Trophoblast cell (in vitro differentiated cells and primary cell): ENCODE data around the gene SERPINA9.
"Not testable (repeated sequence)": the region's sequence is repeated elsewhere in the genome, so short reads cannot be mapped to it uniquely, and the experiment has no call there.

Source experiments
- DNase-seq, 2 donors: peaks; one replicate each; pipeline ENCODE4 v3.0.0-alpha.2; 2016
- H2AFZ ChIP-seq: 2 replicates; pipeline ENCODE4 v1.6.1; 2013; ENCODE audit warnings: low read length, moderate library complexity, mild to moderate bottlenecking; ENCODE audit not compliant: insufficient read depth, poor library complexity
- H2AK5ac ChIP-seq: 2 replicates; pipeline ENCODE4 v1.6.1; 2013; ENCODE audit warnings: mild to moderate bottlenecking, low read length
- H2BK120ac ChIP-seq: 2 replicates; pipeline ENCODE4 v1.6.1; 2013; ENCODE audit warnings: low read length, mild to moderate bottlenecking, moderate library complexity; ENCODE audit not compliant: insufficient read depth, poor library complexity
- H2BK12ac ChIP-seq: 2 replicates; pipeline ENCODE4 v1.6.1; 2013; ENCODE audit warnings: mild to moderate bottlenecking, low read length, moderate library complexity
- H2BK5ac ChIP-seq: 2 replicates; pipeline ENCODE4 v1.6.1; 2013; ENCODE audit warnings: low read length, low read depth, moderate library complexity, mild to moderate bottlenecking; ENCODE audit not compliant: poor library complexity
- H3K14ac ChIP-seq: 2 replicates; pipeline ENCODE4 v1.6.1; 2013; ENCODE audit warnings: mild to moderate bottlenecking, low read length
- H3K18ac ChIP-seq: 2 replicates; pipeline ENCODE4 v1.6.1; 2013; ENCODE audit warnings: mild to moderate bottlenecking, low read length
- H3K23ac ChIP-seq: 2 replicates; pipeline ENCODE4 v1.6.1; 2013; ENCODE audit warnings: low read length
- H3K27ac ChIP-seq: 2 replicates; pipeline ENCODE4 v1.5.1; 2013; ENCODE audit warnings: low read depth, mild to moderate bottlenecking, inconsistent platforms, low read length, moderate library complexity
- H3K27me3 ChIP-seq: 2 replicates; pipeline ENCODE4 v1.6.1; 2013; ENCODE audit warnings: inconsistent platforms, mild to moderate bottlenecking, low read length, moderate library complexity; ENCODE audit not compliant: insufficient read depth
- H3K36me3 ChIP-seq, 2 experiments: 1 replicate in 1 of 2; 2 replicates in 1 of 2; pipeline ENCODE4 v1.6.1; 2013; ENCODE audit warnings: low read length in 2 of 2, mild to moderate bottlenecking in 2 of 2, moderate library complexity in 1 of 2; ENCODE audit not compliant: insufficient read depth in 2 of 2, control insufficient read depth in 1 of 2
- H3K4ac ChIP-seq: 2 replicates; pipeline ENCODE4 v1.6.1; 2013; ENCODE audit warnings: low read depth, mild to moderate bottlenecking, low read length, moderate library complexity
- H3K4me1 ChIP-seq, 2 experiments: 1 replicate in 1 of 2; 2 replicates in 1 of 2; pipeline ENCODE4 v1.6.1; 2013; ENCODE audit warnings: low read length in 2 of 2, mild to moderate bottlenecking in 2 of 2, moderate library complexity in 1 of 2; ENCODE audit not compliant: insufficient read depth in 2 of 2, control insufficient read depth in 1 of 2
- H3K4me2 ChIP-seq: 2 replicates; pipeline ENCODE4 v1.6.1; 2013; ENCODE audit warnings: inconsistent platforms, mild to moderate bottlenecking, low read length, moderate library complexity
- H3K4me3 ChIP-seq: 2 replicates; pipeline ENCODE4 v1.5.1; 2013; ENCODE audit warnings: mild to moderate bottlenecking, low read depth, low read length, inconsistent platforms
- H3K79me1 ChIP-seq: one replicate; pipeline ENCODE4 v1.6.1; 2013; ENCODE audit warnings: low read length
- H3K79me2 ChIP-seq: 2 replicates; pipeline ENCODE4 v1.6.1; 2013; ENCODE audit warnings: low read length, mild to moderate bottlenecking; ENCODE audit not compliant: control insufficient read depth, insufficient read depth, poor library complexity
- H3K9ac ChIP-seq: 2 replicates; pipeline ENCODE4 v1.6.1; 2013; ENCODE audit warnings: mild to moderate bottlenecking, low read length
- H3K9me3 ChIP-seq: 2 replicates; pipeline ENCODE4 v1.6.1; 2013; ENCODE audit warnings: low read depth, mild to moderate bottlenecking, control low read depth, inconsistent platforms, low read length; ENCODE audit not compliant: insufficient read depth
- H4K12ac ChIP-seq: 2 replicates; pipeline ENCODE4 v1.6.1; 2013; ENCODE audit warnings: low read depth, mild to moderate bottlenecking, low read length, moderate library complexity
- H4K8ac ChIP-seq: 2 replicates; pipeline ENCODE4 v1.6.1; 2013; ENCODE audit warnings: low read depth, mild to moderate bottlenecking, low read length, moderate library complexity
- H4K91ac ChIP-seq: one replicate; pipeline ENCODE4 v1.6.1; 2013; ENCODE audit warnings: low read depth, mild to moderate bottlenecking, low read length, moderate library complexity
- WGBS: extraction: QIAGEN DNeasy Blood & Tissue Kit; methylation state at CpG from one replicate; pipeline ENCODE4 v1.1.7; 2013; ENCODE audit warnings: missing lambda C conversion rate; ENCODE audit not compliant: insufficient read length, insufficient coverage; ENCODE audit errors: extremely low coverage; 5-methylcytosine and 5-hydroxymethylcytosine counted together

The SERPINA9 gene

GRCh38 chr14:94483729-94484275 lies 7.8 kb upstream of the SERPINA9 start:
- no peak overlapping the region for H3K27ac ChIP-seq
- H3K27me3 ChIP-seq = no peaks in the 10 kb centered on the region
- no CpG with 5 or more reads among the region's 7 CpGs for WGBS
- H3K4me2 ChIP-seq = no peak overlapping the region
- H3K9me3 ChIP-seq = peaks cover 4% of the 10 kb centered on the region
- H2BK12ac ChIP-seq = no peak overlapping the region
- no peak overlapping the region for H3K18ac ChIP-seq
- no peak overlapping the region for H3K4ac ChIP-seq
- H3K23ac ChIP-seq = no peak overlapping the region
- H3K36me3 ChIP-seq = no peaks in the 10 kb centered on the region
- no peak overlapping the region for H2AFZ ChIP-seq
- H3K4me1 ChIP-seq = peaks cover 0 to 3% of the 10 kb centered on the region in 2 experiments
- DNase-seq = peak; percentile 46 to 68
- H4K8ac ChIP-seq = no peak overlapping the region
- no peak overlapping the region for H2AK5ac ChIP-seq
- no peaks in the 10 kb centered on the region for H3K79me1 ChIP-seq
- H3K79me2 ChIP-seq = no peaks in the 10 kb centered on the region
- H3K9ac ChIP-seq = peak overlapping the region; percentile 34
- no peak overlapping the region for H4K91ac ChIP-seq
- H4K12ac ChIP-seq = no peak overlapping the region
- H2BK120ac ChIP-seq = no peak overlapping the region
- H2BK5ac ChIP-seq = no peak overlapping the region
- H3K14ac ChIP-seq = no peak overlapping the region
- no peak overlapping the region for H3K4me3 ChIP-seq

- Histone ChIP-seq H3K4me2 (no peak overlapping the region), H2AFZ (no peak overlapping the region), H3K9me3 (peaks cover 6% of the 10 kb centered on the region), H4K91ac (no peak overlapping the region), H3K27me3 (no peaks in the 10 kb centered on the region), H3K4ac (no peak overlapping the region), H3K4me1 (peaks cover 0 to 3% of the 10 kb centered on the region in 2 experiments), H3K23ac (no peak overlapping the region), H3K9ac (no peak overlapping the region), H2BK5ac (no peak overlapping the region), H3K36me3 (no peaks in the 10 kb centered on the region), H2BK120ac (no peak overlapping the region), H4K8ac (no peak overlapping the region), H3K4me3 (no peak overlapping the region), H3K79me2 (no peaks in the 10 kb centered on the region), H2AK5ac (no peak overlapping the region), H3K18ac (no peak overlapping the region), H4K12ac (no peak overlapping the region), H2BK12ac (no peak overlapping the region), H3K27ac (no peak overlapping the region), H3K79me1 (no peaks in the 10 kb centered on the region), H3K14ac (no peak overlapping the region)
- WGBS = no CpG with 5 or more reads among the region's 10 CpGs
- no peak for DNase-seq
Observed at GRCh38 chr14:94483071-94483451, 7.1 kb upstream of the SERPINA9 start.

DNA sequence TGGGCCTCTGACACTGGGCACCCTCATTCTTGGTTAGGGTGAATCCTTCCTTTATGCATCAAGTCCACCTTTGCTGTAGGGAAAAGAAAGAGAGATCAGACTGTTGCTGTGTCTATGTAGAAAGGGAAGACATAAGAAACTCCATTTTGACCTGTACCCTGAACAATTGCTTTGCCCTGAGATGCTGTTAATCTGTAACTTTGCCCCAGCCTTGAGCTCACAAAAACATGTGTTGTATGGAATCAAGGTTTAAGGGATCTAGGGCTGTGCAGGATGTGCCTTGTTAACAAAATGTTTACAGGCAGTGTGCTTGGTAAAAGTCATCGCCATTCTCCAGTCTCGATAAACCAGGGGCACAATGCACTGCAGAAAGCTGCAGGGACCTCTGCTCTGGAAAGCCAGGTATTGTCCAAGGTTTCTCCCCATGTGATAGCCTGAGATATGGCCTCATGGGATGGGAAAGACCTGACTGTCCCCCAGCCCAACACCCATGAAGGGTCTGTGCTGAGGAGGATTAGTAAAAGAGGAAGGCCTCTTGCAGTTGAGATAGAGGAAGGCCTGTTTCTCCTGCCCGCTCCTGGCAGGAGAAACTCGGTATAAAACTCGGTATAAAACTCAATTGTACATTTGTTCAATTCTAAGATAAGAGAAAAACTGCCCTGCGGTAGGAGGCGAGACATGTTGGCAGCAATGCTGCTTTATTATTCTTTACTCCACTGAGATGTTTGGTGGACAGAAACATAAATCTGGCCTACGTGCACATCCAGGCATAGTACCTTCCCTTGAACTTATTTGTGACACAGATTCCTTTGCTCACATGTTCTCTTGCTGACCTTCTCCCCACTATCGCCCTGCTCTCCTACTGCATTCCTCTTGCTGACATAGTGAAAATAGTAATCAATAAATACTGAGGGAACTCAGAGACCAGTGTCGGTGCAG lies 6.4 kb upstream of the SERPINA9 start:
- H3K36me3 ChIP-seq, H3K23ac ChIP-seq, H2BK12ac ChIP-seq, H3K27ac ChIP-seq, H3K4ac ChIP-seq, H2BK120ac ChIP-seq, H4K91ac ChIP-seq, H3K14ac ChIP-seq, H2BK5ac ChIP-seq, DNase-seq, H3K4me1 ChIP-seq, H3K18ac ChIP-seq, H3K79me2 ChIP-seq, H3K27me3 ChIP-seq, H4K8ac ChIP-seq, H3K4me2 ChIP-seq, H3K4me3 ChIP-seq, H2AFZ ChIP-seq, H3K9ac ChIP-seq, H3K9me3 ChIP-seq, H2AK5ac ChIP-seq, H4K12ac ChIP-seq, H3K79me1 ChIP-seq: not testable (repeated sequence)
- WGBS = no CpG with 5 or more reads among the region's 10 CpGs

GRCh38 chr14:94481468-94482131 lies 5.6 kb upstream of the SERPINA9 start:
- H2BK5ac ChIP-seq = no peak overlapping the region
- H2AK5ac ChIP-seq = no peak overlapping the region
- peaks cover 6% of the 10 kb centered on the region for H3K9me3 ChIP-seq
- no peak overlapping the region for H2BK120ac ChIP-seq
- no peak overlapping the region for H3K4me2 ChIP-seq
- no peak overlapping the region for H2AFZ ChIP-seq
- no peak overlapping the region for H3K27ac ChIP-seq
- no peak overlapping the region for H4K91ac ChIP-seq
- no peak overlapping the region for H3K18ac ChIP-seq
- no peak overlapping the region for H2BK12ac ChIP-seq
- H3K79me1 ChIP-seq = no peaks in the 10 kb centered on the region
- H3K14ac ChIP-seq = no peak overlapping the region
- H4K8ac ChIP-seq = no peak overlapping the region
- H3K23ac ChIP-seq = no peak overlapping the region
- peaks cover 0 to 3% of the 10 kb centered on the region in 2 experiments for H3K4me1 ChIP-seq
- H3K9ac ChIP-seq = no peak overlapping the region
- DNase-seq = peak; percentile 87 to 90
- no peak overlapping the region for H3K4ac ChIP-seq
- no peaks in the 10 kb centered on the region for H3K79me2 ChIP-seq
- H3K27me3 ChIP-seq = no peaks in the 10 kb centered on the region
- H4K12ac ChIP-seq = no peak overlapping the region
- no peak overlapping the region for H3K4me3 ChIP-seq
- no CpG with 5 or more reads among the region's 5 CpGs for WGBS
- no peaks in the 10 kb centered on the region for H3K36me3 ChIP-seq
